Left kidney (tissue), 2 donors: ENCODE measurements around the gene RAB38. TPM values are rescaled to one million over a fixed set of nuclear protein-coding genes. Genes with fewer than 3 reads are reported as not detected.

Experiments used
- DNase-seq: peaks from one replicate; pipeline ENCODE4 v3.0.0-alpha.2; 2013
- polyA plus RNA-seq: library from polyadenylated mRNA; unstranded; fragments of 120-200 nt; gene quantifications from one replicate; pipeline ENCODE4 v1.2.1, GENCODE V29; 2013; ENCODE audit not compliant: insufficient read length

The RAB38 gene
- polyA plus RNA-seq, 1 donor = 18.9 TPM

- DNase-seq = no peak
These were observed 69.7 kb downstream of the RAB38 start for GRCh38 chr11:88105526-88105925.

- no peak for DNase-seq
These were observed 70.8 kb downstream of the RAB38 start for GRCh38 chr11:88104408-88104807.

GRCh38 chr11:88103337-88104206 lies 71.7 kb downstream of the RAB38 start:
- no peak for DNase-seq

- DNase-seq = no peak
These were observed 72.7 kb downstream of the RAB38 start for GRCh38 chr11:88102598-88102934.

GRCh38 chr11:88101881-88102597 lies 73.2 kb downstream of the RAB38 start:
- DNase-seq = no peak

GRCh38 chr11:88100151-88100550 lies 75.1 kb downstream of the RAB38 start:
- no peak for DNase-seq

- DNase-seq = no peak
These were observed 77.0 kb downstream of the RAB38 start for GRCh38 chr11:88098289-88098688.

- DNase-seq = no peak
These were observed 86.1 kb downstream of the RAB38 start for GRCh38 chr11:88089134-88089533.

- no peak for DNase-seq
These were observed 87.9 kb downstream of the RAB38 start for GRCh38 chr11:88087337-88087736.

- DNase-seq = no peak
These were observed 88.9 kb downstream of the RAB38 start for GRCh38 chr11:88086297-88086696.

- DNase-seq = no peak
These were observed 104.8 kb downstream of the RAB38 start for GRCh38 chr11:88070437-88070836.

GRCh38 chr11:88068848-88069554 lies 106.2 kb downstream of the RAB38 start:
- DNase-seq = no peak

GRCh38 chr11:88066090-88066489 lies 109.2 kb downstream of the RAB38 start:
- no peak for DNase-seq

- DNase-seq = no peak
These were observed 111.0 kb downstream of the RAB38 start for GRCh38 chr11:88064097-88064705.

Other genes starting within 250 kb of the RAB38 start
- 223 TPM for gene CTSC, start 162.3 kb upstream of the RAB38 start, polyA plus RNA-seq